ENCODE measurements around the gene FAM217B. TPM values are rescaled to one million over a fixed set of nuclear protein-coding genes. Genes with fewer than 3 reads are reported as not detected.

FAM217B gene
- total RNA-seq (2014; rRNA removed) (6.3 and 7.2 TPM in 2 replicates), Bru-seq, nascent RNA (percentile 81 among the genes with signal in this experiment), BruChase-seq, experiment 1, labeled RNA remaining after a 6-hour chase (percentile 86 among the genes with signal in this experiment), BruChase-seq, experiment 2, labeled RNA remaining after a 2-hour chase (percentile 93 among the genes with signal in this experiment)
- long read RNA-seq, full-length matches to known transcripts, result 36 of 51 reads
- long read RNA-seq, partial matches to known transcripts, result 3 of 51 reads
- long read RNA-seq, other reads (novel, unspliced or antisense), result 12 of 51 reads

- DNase-seq (peak; percentile 96), ATAC-seq (peak; percentile 90)
- intact Hi-C loops (cut with micrococcal nuclease), result loop anchor here (2.0 kb wide), 1 partner anchor 96 kb away; no protein-coding TSS in a partner anchor
- no peaks in the 10 kb centered on the region for H3K9me2 ChIP-seq (replicated peaks; ENCODE audit: low read length)
- TF ChIP-seq CTCF (conservative IDR thresholded peaks at IDR 0.05; ENCODE audit: low read depth, low read length) (no peak), EZH2phosphoT487 (IDR thresholded peaks at IDR 0.05; ENCODE audit: borderline replicate concordance, low read length) (no peak), EZH2 (IDR thresholded peaks at IDR 0.05; ENCODE audit: low read length, unreplicated experiment) (no peak)
- H3K27me3 ChIP-seq (ENCODE audit: low read length), result no peaks in the 10 kb centered on the region
- peak within 1 kb of the TSS; percentile 80 for H3K9ac ChIP-seq (ENCODE audit: low read length)
- no TSS peak for BruUV-seq (replicated peaks)
- H3K4me2 ChIP-seq (ENCODE audit: low read length), result peak within 1 kb of the TSS; percentile 96
- peak within 1 kb of the TSS; percentile 73 for H3K27ac ChIP-seq (ENCODE audit: low read length)
- H4K20me1 ChIP-seq (ENCODE audit: low read length), result peaks cover 6% of the 10 kb centered on the region; the same call in 1 of the 2 replicates
- peaks cover 36% of the 10 kb centered on the region for H3K4me1 ChIP-seq (ENCODE audit: insufficient read depth, low read length)
- H3K9me3 ChIP-seq (ENCODE audit: low read length), result no peaks in the 10 kb centered on the region
- peaks cover 51% of the 10 kb centered on the region for H3K79me2 ChIP-seq (ENCODE audit: low read length)
- ChIA-PET CTCF (interaction anchor here (0.6 to 1.7 kb wide), 4 partner anchors 14 to 157 kb away, joined by 3 to 10 read pairs (median 3); no protein-coding TSS in a partner anchor), POLR2A (ENCODE audit: unreplicated experiment) (interaction anchor here (0.5 to 0.9 kb wide), 7 partner anchors 9 to 1537 kb away, joined by 3 to 7 read pairs (median 4); no protein-coding TSS in a partner anchor)
- H3F3A ChIP-seq (ENCODE audit: low read length, unreplicated experiment), result no peaks in the 10 kb centered on the region
- peak within 1 kb of the TSS; percentile 72 for H3K4me3 ChIP-seq (ENCODE audit: low read length)
- H3K36me3 ChIP-seq (ENCODE audit: low read depth, low read length), result peaks cover 9% of the 10 kb centered on the region; the same call in 1 of the 2 replicates
- H2AFZ ChIP-seq (ENCODE audit: low read length), result peak within 1 kb of the TSS; percentile 92
Measured at GRCh38 chr20:59940129-59940955, at the start of gene FAM217B, which contains the start of gene PPP1R3D. Gene FAM217B, plus strand, starts transcription at chr20:59940389. Its CDS starts 3,555 bp downstream, at chr20:59943944. Gene PPP1R3D, minus strand, starts transcription at chr20:59940305. Its CDS starts 374 bp downstream, at chr20:59939931.

GRCh38 chr20:59891581-59891980 lies 48.6 kb upstream of the FAM217B start:
- H3K4me3 ChIP-seq (ENCODE audit: low read length), result no peak overlapping the region
- BruUV-seq (replicated peaks), result no TSS peak
- intact Hi-C loops (cut with micrococcal nuclease), result no loop called here
- no peaks in the 10 kb centered on the region for H3K4me1 ChIP-seq (ENCODE audit: insufficient read depth, low read length)
- no peak overlapping the region for H3K27ac ChIP-seq (ENCODE audit: low read length)
- no peaks in the 10 kb centered on the region for H3K36me3 ChIP-seq (ENCODE audit: low read depth, low read length)
- no peak for TF ChIP-seq EZH2phosphoT487 (IDR thresholded peaks at IDR 0.05; ENCODE audit: borderline replicate concordance, low read length)
- TF ChIP-seq EZH2 (IDR thresholded peaks at IDR 0.05; ENCODE audit: low read length, unreplicated experiment), result no peak
- no peak for TF ChIP-seq CTCF (conservative IDR thresholded peaks at IDR 0.05; ENCODE audit: low read depth, low read length)
- ChIA-PET CTCF (no interaction called here), POLR2A (ENCODE audit: unreplicated experiment) (no interaction called here)
- H3K9me3 ChIP-seq (ENCODE audit: low read length), result no peaks in the 10 kb centered on the region
- H3K9me2 ChIP-seq (replicated peaks; ENCODE audit: low read length), result no peaks in the 10 kb centered on the region
- H3K4me2 ChIP-seq (ENCODE audit: low read length), result no peak overlapping the region
- H3K9ac ChIP-seq (ENCODE audit: low read length), result no peak overlapping the region
- H4K20me1 ChIP-seq (ENCODE audit: low read length), result no peaks in the 10 kb centered on the region
- ATAC-seq, result no peak
- H2AFZ ChIP-seq (ENCODE audit: low read length), result no peak overlapping the region
- H3K79me2 ChIP-seq (ENCODE audit: low read length), result no peaks in the 10 kb centered on the region
- no peak for DNase-seq
- H3K27me3 ChIP-seq (ENCODE audit: low read length), result no peaks in the 10 kb centered on the region
- no peaks in the 10 kb centered on the region for H3F3A ChIP-seq (ENCODE audit: low read length, unreplicated experiment)

Data from PC-3 (cell line).